ENCODE data around the gene C15orf61. TPM values are rescaled to one million over a fixed set of nuclear protein-coding genes. Genes with fewer than 3 reads are reported as not detected.

C15orf61 gene
- total and polyA plus RNA-seq, 2 experiments from 2014 or later, result 6.8 to 7.2 TPM

- DNase-seq (ENCODE audit: low read depth in 1 of 2, low spot score in 1 of 2), result no peak
- Histone ChIP-seq H3K27me3 (no peaks in the 10 kb centered on the region), H3K36me3 (no peaks in the 10 kb centered on the region), H3K4me1 (ENCODE audit: low read depth) (peaks cover 8% of the 10 kb centered on the region), H3K9me3 (ENCODE audit: low read depth) (no peaks in the 10 kb centered on the region), H3K4me3 (no peak overlapping the region), H3K27ac (no peak overlapping the region)
- TF ChIP-seq, protein P1, sequence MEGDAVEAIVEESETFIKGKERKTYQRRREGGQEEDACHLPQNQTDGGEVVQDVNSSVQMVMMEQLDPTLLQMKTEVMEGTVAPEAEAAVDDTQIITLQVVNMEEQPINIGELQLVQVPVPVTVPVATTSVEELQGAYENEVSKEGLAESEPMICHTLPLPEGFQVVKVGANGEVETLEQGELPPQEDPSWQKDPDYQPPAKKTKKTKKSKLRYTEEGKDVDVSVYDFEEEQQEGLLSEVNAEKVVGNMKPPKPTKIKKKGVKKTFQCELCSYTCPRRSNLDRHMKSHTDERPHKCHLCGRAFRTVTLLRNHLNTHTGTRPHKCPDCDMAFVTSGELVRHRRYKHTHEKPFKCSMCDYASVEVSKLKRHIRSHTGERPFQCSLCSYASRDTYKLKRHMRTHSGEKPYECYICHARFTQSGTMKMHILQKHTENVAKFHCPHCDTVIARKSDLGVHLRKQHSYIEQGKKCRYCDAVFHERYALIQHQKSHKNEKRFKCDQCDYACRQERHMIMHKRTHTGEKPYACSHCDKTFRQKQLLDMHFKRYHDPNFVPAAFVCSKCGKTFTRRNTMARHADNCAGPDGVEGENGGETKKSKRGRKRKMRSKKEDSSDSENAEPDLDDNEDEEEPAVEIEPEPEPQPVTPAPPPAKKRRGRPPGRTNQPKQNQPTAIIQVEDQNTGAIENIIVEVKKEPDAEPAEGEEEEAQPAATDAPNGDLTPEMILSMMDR (IDR thresholded peaks at IDR 0.05; ENCODE audit: low read depth, low read length), result no peak
These were observed 30.3 kb downstream of the C15orf61 start for GRCh38 chr15:67551207-67551743.

GRCh38 chr15:67554580-67554979 lies 33.6 kb downstream of the C15orf61 start:
- TF ChIP-seq, protein P1 (IDR thresholded peaks at IDR 0.05; ENCODE audit: low read depth, low read length), result no peak
- DNase-seq (ENCODE audit: low read depth in 1 of 2, low spot score in 1 of 2), result no peak
- Histone ChIP-seq H3K4me1 (ENCODE audit: low read depth) (no peaks in the 10 kb centered on the region), H3K4me3 (no peak overlapping the region), H3K27me3 (no peaks in the 10 kb centered on the region), H3K36me3 (no peaks in the 10 kb centered on the region), H3K27ac (no peak overlapping the region), H3K9me3 (ENCODE audit: low read depth) (no peaks in the 10 kb centered on the region)

DNA sequence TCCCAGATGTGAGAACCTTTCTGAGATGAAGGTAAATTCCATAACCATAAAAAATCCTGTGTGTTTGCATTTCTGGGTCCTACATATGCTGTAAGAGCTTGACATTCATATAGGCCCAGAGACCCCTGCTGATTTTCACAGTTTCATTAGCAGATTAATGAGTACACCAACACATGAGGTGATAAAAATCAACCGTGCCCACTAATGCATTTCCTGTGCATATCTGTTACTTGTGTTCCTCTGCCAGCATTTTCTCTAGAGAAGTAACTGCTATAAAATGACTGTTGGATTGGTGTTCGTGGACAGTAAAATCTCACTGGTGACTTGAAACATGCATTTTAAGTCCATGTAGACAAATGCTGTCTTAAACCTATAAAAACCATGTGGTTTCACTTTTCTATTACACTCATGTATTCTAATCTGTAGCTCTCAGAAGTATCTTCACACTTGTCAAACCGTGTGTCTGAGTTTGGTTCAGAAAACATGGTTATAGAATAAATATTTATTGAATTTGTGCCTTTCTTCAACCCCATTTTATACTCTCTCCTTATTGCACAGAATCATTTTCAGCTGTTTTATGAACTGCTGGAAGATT lies 36.1 kb downstream of the C15orf61 start:
- Histone ChIP-seq H3K27ac (no peak overlapping the region), H3K27me3 (no peaks in the 10 kb centered on the region), H3K4me1 (ENCODE audit: low read depth) (no peaks in the 10 kb centered on the region), H3K36me3 (no peaks in the 10 kb centered on the region), H3K9me3 (ENCODE audit: low read depth) (no peaks in the 10 kb centered on the region), H3K4me3 (no peak overlapping the region)
- TF ChIP-seq, protein P1 (IDR thresholded peaks at IDR 0.05; ENCODE audit: low read depth, low read length), result no peak
- DNase-seq (ENCODE audit: low read depth in 1 of 2, low spot score in 1 of 2), result no peak

DNA sequence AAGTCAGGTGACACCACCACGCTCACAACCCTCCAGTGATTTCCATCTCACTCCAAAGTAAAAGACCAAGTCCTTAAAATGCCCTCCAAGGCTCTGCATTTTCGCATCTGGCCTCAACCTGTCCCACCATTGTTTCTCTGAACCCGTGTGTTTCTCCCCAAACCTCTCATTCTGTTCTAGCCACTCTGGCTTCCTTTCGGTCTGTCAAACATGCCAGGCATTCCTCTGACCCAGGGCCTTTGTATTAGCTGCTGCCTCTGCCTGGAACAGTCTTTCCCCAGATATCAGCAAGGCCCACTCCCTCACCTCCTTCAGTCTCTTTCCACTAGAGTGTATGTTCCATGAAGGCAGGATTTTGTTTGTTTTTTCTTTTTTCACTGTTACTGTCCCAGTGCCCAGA lies 37.6 kb downstream of the C15orf61 start:
- Histone ChIP-seq H3K9me3 (ENCODE audit: low read depth) (no peaks in the 10 kb centered on the region), H3K36me3 (no peaks in the 10 kb centered on the region), H3K4me3 (no peak overlapping the region), H3K27me3 (no peaks in the 10 kb centered on the region), H3K4me1 (ENCODE audit: low read depth) (no peaks in the 10 kb centered on the region), H3K27ac (no peak overlapping the region)
- TF ChIP-seq, protein P1 (IDR thresholded peaks at IDR 0.05; ENCODE audit: low read depth, low read length), result no peak
- DNase-seq (ENCODE audit: low read depth in 1 of 2, low spot score in 1 of 2), result no peak

DNA sequence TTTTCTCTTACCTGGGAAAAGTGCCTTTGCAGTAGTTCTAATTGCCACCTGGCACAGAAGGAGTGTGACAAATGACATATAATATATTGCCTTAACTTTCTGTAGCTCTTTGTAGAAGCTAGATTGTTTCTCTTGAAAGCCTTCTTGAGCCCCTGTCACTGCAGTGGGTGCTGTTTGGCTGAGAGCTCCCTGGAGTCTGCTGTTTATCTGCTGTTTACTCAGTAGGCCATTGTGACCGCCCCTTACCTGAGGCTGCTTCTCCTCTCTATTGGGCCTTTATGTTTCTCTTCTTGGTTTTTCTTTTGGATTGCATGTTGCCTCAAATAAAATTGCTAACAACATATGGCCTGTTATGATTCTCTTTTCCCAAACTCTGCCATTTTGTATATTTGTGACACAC lies 38.2 kb downstream of the C15orf61 start:
- no peak overlapping the region for H3K27ac ChIP-seq
- no peaks in the 10 kb centered on the region for H3K36me3 ChIP-seq
- H3K27me3 ChIP-seq, result no peaks in the 10 kb centered on the region
- TF ChIP-seq, protein P1 (IDR thresholded peaks at IDR 0.05; ENCODE audit: low read depth, low read length), result no peak
- H3K4me3 ChIP-seq, result no peak overlapping the region
- no peaks in the 10 kb centered on the region for H3K4me1 ChIP-seq (ENCODE audit: low read depth)
- no peak for DNase-seq (ENCODE audit: low read depth in 1 of 2, low spot score in 1 of 2)
- no peaks in the 10 kb centered on the region for H3K9me3 ChIP-seq (ENCODE audit: low read depth)

All from cardiac muscle cell (in vitro differentiated cells and primary cell).